NCI-H2196 treated with DMSO at 0.1 percent for 48 hours (cell line): Measurements from ENCODE around the gene RTN4IP1.
"Not testable (repeated sequence)": the region's sequence is repeated elsewhere in the genome, so short reads cannot be mapped to it uniquely, and the experiment has no call there.

ENCODE experiments used
- DNase-seq: peaks from one replicate; lab custom pipeline; 2025; ENCODE audit not compliant: unreplicated experiment; lab: John Stamatoyannopoulos, UW

RTN4IP1 gene

GRCh38 chr6:106586815-106587415 is 42.4 kb downstream of the RTN4IP1 start:
- DNase-seq: no peak

DNA sequence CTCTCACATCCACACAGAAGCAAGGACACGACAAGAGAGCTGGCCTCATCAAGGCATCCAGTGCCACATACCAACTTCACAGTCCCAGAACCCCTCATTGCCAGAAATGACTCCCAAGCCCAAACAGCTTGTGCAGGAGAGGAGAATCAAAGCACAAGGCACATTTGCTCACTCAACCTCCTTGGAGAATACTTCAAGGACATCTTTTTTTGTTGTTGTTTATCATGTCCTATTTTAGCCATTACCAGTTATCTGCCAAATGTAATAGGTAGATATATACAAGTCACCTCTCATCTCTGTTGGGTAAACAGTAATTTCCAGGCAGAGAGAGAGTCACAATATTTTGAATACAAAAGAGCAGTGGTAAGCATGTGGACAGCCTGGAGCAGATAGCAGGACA is 47.8 kb downstream of the RTN4IP1 start:
- DNase-seq: no peak

GRCh38 chr6:106579281-106579680 is 50.0 kb downstream of the RTN4IP1 start:
- DNase-seq: no peak

GRCh38 chr6:106574741-106575458 is 54.4 kb downstream of the RTN4IP1 start:
- peak; percentile 34 for DNase-seq

DNA sequence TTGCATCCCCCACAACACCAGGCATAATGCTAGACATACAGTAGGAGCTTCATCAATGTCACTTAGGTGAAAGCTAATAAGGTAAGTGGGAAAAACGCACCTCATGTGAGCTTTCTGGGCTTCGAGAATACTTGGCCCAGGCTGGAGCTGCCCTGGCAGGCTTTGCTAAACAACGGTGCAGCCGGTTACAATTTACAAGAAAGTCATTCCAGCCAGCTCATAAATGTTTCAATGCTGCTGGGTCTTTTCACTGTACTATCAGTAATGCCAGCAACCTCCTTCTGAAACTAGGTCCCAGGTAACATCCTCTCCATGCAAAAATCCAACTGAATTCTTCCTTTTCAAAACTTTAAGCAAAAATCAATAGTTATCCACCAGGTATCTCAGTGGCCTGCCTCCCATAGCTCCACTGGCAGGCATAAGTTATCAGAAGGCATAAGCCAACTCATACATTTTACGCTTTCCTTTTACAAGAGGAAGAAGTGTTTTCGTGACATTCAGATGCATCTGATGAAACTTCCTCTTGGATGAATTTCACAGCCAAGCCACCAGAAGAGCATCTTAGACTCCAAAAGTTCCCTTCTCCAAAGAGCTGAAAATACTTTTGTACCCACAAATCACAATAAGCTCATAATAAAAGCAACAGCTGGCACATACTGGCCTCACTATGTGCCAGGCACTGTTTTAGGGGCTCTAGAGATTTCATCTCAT is 56.3 kb downstream of the RTN4IP1 start:
- DNase-seq: no peak

DNA sequence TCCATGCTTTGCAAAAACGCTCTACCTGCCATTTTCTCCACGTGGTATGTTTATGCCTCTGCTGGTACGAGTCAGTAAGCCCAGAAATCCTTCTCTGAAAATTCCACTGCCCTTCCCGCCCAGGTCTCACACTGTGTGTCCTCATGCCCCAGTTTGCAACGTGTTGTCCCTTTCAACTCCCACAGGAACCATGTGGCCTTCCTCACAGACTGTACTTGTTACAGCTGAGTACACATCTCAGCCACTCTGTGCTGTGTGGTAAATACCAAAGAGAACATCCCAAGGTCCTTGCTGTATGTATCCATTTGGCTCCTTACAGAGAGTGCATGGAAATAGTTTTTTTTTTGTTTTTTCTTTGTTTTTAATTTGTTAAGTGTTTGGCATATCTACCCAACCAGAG is 56.9 kb downstream of the RTN4IP1 start:
- no peak for DNase-seq

- DNase-seq: no peak
Observed at GRCh38 chr6:106569428-106569827, 59.9 kb downstream of the RTN4IP1 start.

- DNase-seq: no peak
Observed at GRCh38 chr6:106568530-106568929, 60.8 kb downstream of the RTN4IP1 start.

DNA sequence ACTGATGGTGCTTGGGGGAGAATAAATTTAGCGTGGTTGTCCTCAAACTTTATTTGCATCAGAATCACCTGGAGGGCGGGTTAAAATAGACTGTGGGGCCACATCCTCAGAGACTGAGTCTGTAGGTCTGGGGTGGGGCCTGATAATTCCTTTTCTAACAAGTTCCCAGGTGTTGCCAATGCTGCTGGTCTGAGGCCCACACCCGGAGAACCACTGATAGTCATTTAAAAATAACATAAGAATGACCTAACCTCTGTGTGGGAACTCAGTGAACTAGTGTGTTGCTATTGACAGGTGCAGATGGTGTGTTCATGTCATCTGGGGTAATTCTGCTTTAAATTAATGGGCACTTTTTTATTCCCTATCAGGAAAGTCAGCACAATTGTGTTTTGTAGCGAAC is 64.8 kb downstream of the RTN4IP1 start:
- DNase-seq: no peak

DNA sequence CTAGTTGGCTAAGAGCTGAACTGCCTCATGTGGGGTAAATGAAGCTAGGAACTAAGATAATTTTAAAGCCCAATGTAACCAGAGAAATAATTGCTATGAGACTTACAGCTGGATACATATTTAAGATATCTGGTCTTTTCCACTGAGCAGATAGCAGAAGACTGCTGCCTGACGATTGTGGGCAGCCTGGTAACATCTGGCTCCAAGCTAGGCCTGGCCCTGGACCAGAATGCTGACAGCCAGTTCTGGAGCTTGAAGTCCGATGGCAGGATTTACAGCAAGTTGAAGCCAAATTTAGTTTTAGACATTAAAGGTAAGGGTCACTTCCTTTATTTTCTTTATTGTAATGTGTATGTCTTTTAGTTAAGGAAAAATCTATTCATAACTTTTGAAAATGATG is 65.7 kb downstream of the RTN4IP1 start:
- no peak for DNase-seq

DNA sequence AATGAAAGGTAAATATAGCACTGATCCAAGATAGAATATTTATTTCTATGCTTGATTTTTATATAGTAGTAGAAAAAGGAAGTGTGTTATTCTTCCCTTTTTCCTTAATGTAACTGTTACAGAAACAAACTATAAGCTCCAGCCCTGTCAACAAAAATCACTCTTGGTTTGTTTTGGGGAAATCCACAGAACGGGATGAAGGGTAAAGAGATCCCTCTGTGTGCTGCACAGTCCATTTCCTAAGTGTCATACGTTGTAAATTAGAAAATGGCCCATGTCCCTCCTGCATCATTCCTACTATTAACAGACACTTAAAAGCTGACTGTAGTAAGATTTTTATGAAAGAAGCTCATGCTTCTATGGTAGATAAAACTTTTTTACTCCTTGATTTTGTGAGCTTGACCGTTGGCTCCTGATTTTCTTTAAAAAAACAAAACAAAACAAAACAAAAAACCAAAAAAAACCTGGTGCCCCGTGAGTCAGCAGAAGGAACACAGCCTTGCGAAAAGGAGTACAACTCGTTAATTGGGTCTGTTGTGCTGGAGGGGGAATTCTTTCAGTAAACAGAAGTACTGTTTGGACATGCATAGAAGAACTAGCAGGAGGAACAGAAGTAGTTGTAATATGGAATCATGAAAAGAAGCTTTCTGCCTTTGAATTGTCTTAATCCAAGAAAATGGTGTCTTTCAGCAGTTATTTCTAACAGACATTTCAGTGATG is 67.5 kb downstream of the RTN4IP1 start:
- no peak for DNase-seq

GRCh38 chr6:106560996-106561685 is 68.2 kb downstream of the RTN4IP1 start:
- no peak for DNase-seq

DNA sequence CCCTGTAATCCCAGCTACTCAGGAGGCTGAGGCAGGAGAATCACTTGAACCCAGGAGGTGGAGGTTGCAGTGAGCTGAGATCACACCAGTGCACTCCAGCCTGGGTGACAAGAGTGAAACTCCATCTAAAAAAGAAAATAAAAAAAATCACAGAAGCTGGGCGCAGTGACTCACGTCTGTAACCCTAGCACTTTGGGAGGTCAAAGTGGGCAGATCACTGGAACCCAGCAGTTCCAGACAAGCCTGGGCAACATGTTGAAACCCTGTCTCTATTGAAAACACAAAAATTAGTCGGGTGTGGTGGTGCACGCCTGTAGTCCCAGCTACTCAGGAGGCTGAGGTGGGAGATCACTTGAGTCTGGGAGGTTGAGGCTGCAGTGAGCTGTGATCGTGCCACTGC is 69.6 kb downstream of the RTN4IP1 start:
- DNase-seq: not testable (repeated sequence)

GRCh38 chr6:106558364-106558763 is 70.9 kb downstream of the RTN4IP1 start:
- DNase-seq: no peak

DNA sequence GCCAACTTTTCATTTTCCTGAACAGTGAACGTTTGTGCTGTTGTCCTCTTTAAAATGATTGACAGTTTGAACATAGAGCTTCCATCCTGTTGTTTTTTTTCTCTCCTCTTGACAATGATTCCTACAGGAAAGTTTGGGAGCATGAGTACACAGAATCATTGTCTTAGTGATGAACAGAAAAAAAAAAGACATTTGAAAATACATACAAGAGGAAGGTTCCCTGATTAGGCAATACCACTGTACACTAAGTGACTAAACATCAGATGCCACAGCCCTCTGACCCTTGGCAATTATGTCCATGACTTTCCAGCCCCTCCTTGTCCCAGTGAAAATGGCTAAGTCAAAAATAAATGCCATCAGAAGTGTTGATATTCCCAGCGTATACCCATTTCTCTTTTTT is 71.5 kb downstream of the RTN4IP1 start:
- no peak for DNase-seq

- no peak for DNase-seq
Observed at GRCh38 chr6:106556368-106556960, 72.8 kb downstream of the RTN4IP1 start.

GRCh38 chr6:106555767-106556166 is 73.5 kb downstream of the RTN4IP1 start:
- no peak for DNase-seq

DNA sequence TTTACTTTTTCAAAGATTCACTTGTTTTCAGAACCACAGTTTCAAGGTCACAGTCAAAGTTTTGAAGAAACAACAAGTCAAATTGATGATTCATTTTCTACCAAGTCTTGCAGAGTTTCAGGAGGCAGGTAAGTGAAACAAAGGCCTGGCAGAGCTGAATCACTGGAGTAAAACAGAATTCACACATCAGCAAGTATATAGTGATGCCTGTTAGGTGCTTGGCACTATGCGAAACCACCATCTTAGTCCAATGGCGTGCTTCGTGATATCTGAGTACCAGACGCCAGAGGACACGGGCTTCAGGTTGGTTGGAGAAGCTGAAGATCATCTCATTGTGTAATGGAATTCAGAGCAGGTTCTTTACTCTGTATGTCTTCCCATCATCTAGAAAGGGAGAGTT is 75.9 kb downstream of the RTN4IP1 start:
- DNase-seq: no peak

DNA sequence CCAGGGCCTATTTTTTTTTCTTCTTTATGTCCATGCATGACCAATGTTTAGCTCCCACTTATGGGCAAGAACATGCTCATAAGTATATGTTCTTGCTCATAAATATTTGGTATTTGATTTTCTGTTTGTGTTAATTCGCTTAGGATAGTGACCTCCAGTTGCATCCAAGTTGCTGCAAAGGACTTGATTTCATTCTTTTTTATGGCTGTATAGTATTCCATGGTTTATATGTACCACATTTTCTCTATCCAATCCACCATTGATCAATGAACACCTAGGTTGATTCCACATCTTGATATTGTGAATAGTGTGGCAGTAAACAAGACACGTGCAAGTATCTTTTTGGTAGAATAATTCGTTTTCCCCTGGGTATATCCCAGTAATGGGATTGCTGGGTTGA is 78.1 kb downstream of the RTN4IP1 start:
- no peak for DNase-seq

- no peak for DNase-seq
Observed at GRCh38 chr6:106549521-106549920, 79.8 kb downstream of the RTN4IP1 start.
